ENCODE results near the gene SEC61A2.
A peak's percentile ranks its signal among the peaks of the same experiment; 100 is the strongest.

Gene SEC61A2

GRCh38 chr10:12103802-12104201 lies 25.7 kb upstream of the SEC61A2 start:
- no peak overlapping the region for H3K27ac ChIP-seq
- no peak overlapping the region for H3K9ac ChIP-seq (ENCODE audit: insufficient read length)
- H3K36me3 ChIP-seq (ENCODE audit: insufficient read depth, low read length), result peaks cover 34% of the 10 kb centered on the region; the same call in 1 of the 2 replicates
- no peak for DNase-seq (ENCODE audit: low read depth, low spot score)
- no peak overlapping the region for H3K4me3 ChIP-seq
- TF ChIP-seq EZH2 (IDR thresholded peaks at IDR 0.05), result no peak
- TF ChIP-seq POLR2AphosphoS5 (IDR thresholded peaks at IDR 0.05; ENCODE audit: borderline replicate concordance, low read depth, low read length), result no peak
- no peak for TF ChIP-seq FOXP2 (optimal IDR thresholded peaks at IDR 0.05; ENCODE audit: control extremely low read depth, extremely low read length, insufficient read depth)
- no peaks in the 10 kb centered on the region for H3K9me3 ChIP-seq (ENCODE audit: low read depth, low read length)

- DNase-seq (ENCODE audit: low read depth, low spot score), result no peak
- Histone ChIP-seq H3K4me3 (no peak overlapping the region), H3K9ac (ENCODE audit: insufficient read length) (no peak overlapping the region), H3K27ac (no peak overlapping the region), H3K9me3 (ENCODE audit: low read depth, low read length) (no peaks in the 10 kb centered on the region), H3K36me3 (ENCODE audit: insufficient read depth, low read length) (peaks cover 21% of the 10 kb centered on the region; the same call in 1 of the 2 replicates)
- TF ChIP-seq POLR2AphosphoS5 (IDR thresholded peaks at IDR 0.05; ENCODE audit: borderline replicate concordance, low read depth, low read length), result no peak
- no peak for TF ChIP-seq EZH2 (IDR thresholded peaks at IDR 0.05)
- TF ChIP-seq FOXP2 (optimal IDR thresholded peaks at IDR 0.05; ENCODE audit: control extremely low read depth, extremely low read length, insufficient read depth), result no peak
Measured at GRCh38 chr10:12107781-12108180, 21.7 kb upstream of the SEC61A2 start.

- Histone ChIP-seq H3K9ac (ENCODE audit: insufficient read length) (no peak overlapping the region), H3K27ac (no peak overlapping the region), H3K4me3 (no peak overlapping the region), H3K36me3 (ENCODE audit: insufficient read depth, low read length) (peaks cover 17% of the 10 kb centered on the region; the same call in 1 of the 2 replicates), H3K9me3 (ENCODE audit: low read depth, low read length) (no peaks in the 10 kb centered on the region)
- no peak for TF ChIP-seq POLR2AphosphoS5 (IDR thresholded peaks at IDR 0.05; ENCODE audit: borderline replicate concordance, low read depth, low read length)
- no peak for TF ChIP-seq EZH2 (IDR thresholded peaks at IDR 0.05)
- TF ChIP-seq FOXP2 (optimal IDR thresholded peaks at IDR 0.05; ENCODE audit: control extremely low read depth, extremely low read length, insufficient read depth), result no peak
- no peak for DNase-seq (ENCODE audit: low read depth, low spot score)
Measured at GRCh38 chr10:12109286-12109685, 20.2 kb upstream of the SEC61A2 start.

GRCh38 chr10:12111528-12111927 lies 17.9 kb upstream of the SEC61A2 start:
- TF ChIP-seq POLR2AphosphoS5 (IDR thresholded peaks at IDR 0.05; ENCODE audit: borderline replicate concordance, low read depth, low read length) (no peak), EZH2 (IDR thresholded peaks at IDR 0.05) (no peak), FOXP2 (optimal IDR thresholded peaks at IDR 0.05; ENCODE audit: control extremely low read depth, extremely low read length, insufficient read depth) (no peak)
- Histone ChIP-seq H3K27ac (no peak overlapping the region), H3K36me3 (ENCODE audit: insufficient read depth, low read length) (peaks cover 12% of the 10 kb centered on the region; the same call in 1 of the 2 replicates), H3K9me3 (ENCODE audit: low read depth, low read length) (no peaks in the 10 kb centered on the region), H3K4me3 (no peak overlapping the region), H3K9ac (ENCODE audit: insufficient read length) (no peak overlapping the region)
- DNase-seq (ENCODE audit: low read depth, low spot score), result no peak

- Histone ChIP-seq H3K9me3 (ENCODE audit: low read depth, low read length) (no peaks in the 10 kb centered on the region), H3K36me3 (ENCODE audit: insufficient read depth, low read length) (peaks cover 8% of the 10 kb centered on the region; the same call in 1 of the 2 replicates), H3K27ac (no peak overlapping the region), H3K4me3 (no peak overlapping the region), H3K9ac (ENCODE audit: insufficient read length) (no peak overlapping the region)
- DNase-seq (ENCODE audit: low read depth, low spot score), result no peak
- no peak for TF ChIP-seq EZH2 (IDR thresholded peaks at IDR 0.05)
- no peak for TF ChIP-seq POLR2AphosphoS5 (IDR thresholded peaks at IDR 0.05; ENCODE audit: borderline replicate concordance, low read depth, low read length)
- TF ChIP-seq FOXP2 (optimal IDR thresholded peaks at IDR 0.05; ENCODE audit: control extremely low read depth, extremely low read length, insufficient read depth), result no peak
Measured at GRCh38 chr10:12113627-12114026, 15.8 kb upstream of the SEC61A2 start.

GRCh38 chr10:12121673-12122072 lies 7.8 kb upstream of the SEC61A2 start:
- Histone ChIP-seq H3K4me3 (no peak overlapping the region), H3K36me3 (ENCODE audit: insufficient read depth, low read length) (peaks cover 13% of the 10 kb centered on the region; the same call in 1 of the 2 replicates), H3K9me3 (ENCODE audit: low read depth, low read length) (no peaks in the 10 kb centered on the region), H3K9ac (ENCODE audit: insufficient read length) (no peak overlapping the region), H3K27ac (no peak overlapping the region)
- no peak for TF ChIP-seq FOXP2 (optimal IDR thresholded peaks at IDR 0.05; ENCODE audit: control extremely low read depth, extremely low read length, insufficient read depth)
- TF ChIP-seq EZH2 (IDR thresholded peaks at IDR 0.05), result no peak
- no peak for TF ChIP-seq POLR2AphosphoS5 (IDR thresholded peaks at IDR 0.05; ENCODE audit: borderline replicate concordance, low read depth, low read length)
- DNase-seq (ENCODE audit: low read depth, low spot score), result no peak

GRCh38 chr10:12130237-12130872 lies 878 bp downstream of the SEC61A2 start:
- Histone ChIP-seq H3K9me3 (ENCODE audit: low read depth, low read length) (no peaks in the 10 kb centered on the region), H3K36me3 (ENCODE audit: insufficient read depth, low read length) (no peaks in the 10 kb centered on the region), H3K27ac (no peak overlapping the region), H3K4me3 (peak overlapping the region; percentile 77), H3K9ac (ENCODE audit: insufficient read length) (peak overlapping the region; percentile 47)
- TF ChIP-seq POLR2AphosphoS5 (IDR thresholded peaks at IDR 0.05; ENCODE audit: borderline replicate concordance, low read depth, low read length) (no peak), EZH2 (IDR thresholded peaks at IDR 0.05) (no peak)
- DNase-seq (ENCODE audit: low read depth, low spot score), result no peak

- H3K4me3 ChIP-seq, result no peak overlapping the region
- H3K9me3 ChIP-seq (ENCODE audit: low read depth, low read length), result no peaks in the 10 kb centered on the region
- no peak for TF ChIP-seq FOXP2 (optimal IDR thresholded peaks at IDR 0.05; ENCODE audit: control extremely low read depth, extremely low read length, insufficient read depth)
- TF ChIP-seq EZH2 (IDR thresholded peaks at IDR 0.05), result no peak
- TF ChIP-seq POLR2AphosphoS5 (IDR thresholded peaks at IDR 0.05; ENCODE audit: borderline replicate concordance, low read depth, low read length), result no peak
- peaks cover 3% of the 10 kb centered on the region; the same call in 1 of the 2 replicates for H3K36me3 ChIP-seq (ENCODE audit: insufficient read depth, low read length)
- DNase-seq (ENCODE audit: low read depth, low spot score), result no peak
- no peak overlapping the region for H3K9ac ChIP-seq (ENCODE audit: insufficient read length)
- no peak overlapping the region for H3K27ac ChIP-seq
Measured at GRCh38 chr10:12135631-12136030, 6.2 kb downstream of the SEC61A2 start.

GRCh38 chr10:12140038-12140437 lies 10.6 kb downstream of the SEC61A2 start:
- TF ChIP-seq FOXP2 (optimal IDR thresholded peaks at IDR 0.05; ENCODE audit: control extremely low read depth, extremely low read length, insufficient read depth), result no peak
- TF ChIP-seq EZH2 (IDR thresholded peaks at IDR 0.05), result no peak
- TF ChIP-seq POLR2AphosphoS5 (IDR thresholded peaks at IDR 0.05; ENCODE audit: borderline replicate concordance, low read depth, low read length), result no peak
- H3K9ac ChIP-seq (ENCODE audit: insufficient read length), result no peak overlapping the region
- no peak overlapping the region for H3K27ac ChIP-seq

More at GRCh38 chr10:12140038-12140437, 10.6 kb downstream of the SEC61A2 start:
- no peak for DNase-seq (ENCODE audit: low read depth, low spot score)
- Histone ChIP-seq H3K4me3 (no peak overlapping the region), H3K36me3 (ENCODE audit: insufficient read depth, low read length) (peaks cover 3% of the 10 kb centered on the region; the same call in 1 of the 2 replicates), H3K9me3 (ENCODE audit: low read depth, low read length) (no peaks in the 10 kb centered on the region)
